Measurements from ENCODE around the gene ZNF805.

- TF ChIP-seq CTCF (IDR thresholded peaks at IDR 0.05) (no peak), POLR2A (IDR thresholded peaks at IDR 0.05) (no peak), POLR2AphosphoS5 (IDR thresholded peaks at IDR 0.05) (no peak), EP300 (IDR thresholded peaks at IDR 0.05) (no peak)
These were observed 2.4 kb downstream of the ZNF805 start for GRCh38 chr19:57242821-57243220.

Data from gastroesophageal sphincter (tissue), 3 donors.